ENCODE measurements around the gene SMCR8.
"Not testable (repeated sequence)": the region's sequence is repeated elsewhere in the genome, so short reads cannot be mapped to it uniquely, and the experiment has no call there.

The SMCR8 gene, protein sequence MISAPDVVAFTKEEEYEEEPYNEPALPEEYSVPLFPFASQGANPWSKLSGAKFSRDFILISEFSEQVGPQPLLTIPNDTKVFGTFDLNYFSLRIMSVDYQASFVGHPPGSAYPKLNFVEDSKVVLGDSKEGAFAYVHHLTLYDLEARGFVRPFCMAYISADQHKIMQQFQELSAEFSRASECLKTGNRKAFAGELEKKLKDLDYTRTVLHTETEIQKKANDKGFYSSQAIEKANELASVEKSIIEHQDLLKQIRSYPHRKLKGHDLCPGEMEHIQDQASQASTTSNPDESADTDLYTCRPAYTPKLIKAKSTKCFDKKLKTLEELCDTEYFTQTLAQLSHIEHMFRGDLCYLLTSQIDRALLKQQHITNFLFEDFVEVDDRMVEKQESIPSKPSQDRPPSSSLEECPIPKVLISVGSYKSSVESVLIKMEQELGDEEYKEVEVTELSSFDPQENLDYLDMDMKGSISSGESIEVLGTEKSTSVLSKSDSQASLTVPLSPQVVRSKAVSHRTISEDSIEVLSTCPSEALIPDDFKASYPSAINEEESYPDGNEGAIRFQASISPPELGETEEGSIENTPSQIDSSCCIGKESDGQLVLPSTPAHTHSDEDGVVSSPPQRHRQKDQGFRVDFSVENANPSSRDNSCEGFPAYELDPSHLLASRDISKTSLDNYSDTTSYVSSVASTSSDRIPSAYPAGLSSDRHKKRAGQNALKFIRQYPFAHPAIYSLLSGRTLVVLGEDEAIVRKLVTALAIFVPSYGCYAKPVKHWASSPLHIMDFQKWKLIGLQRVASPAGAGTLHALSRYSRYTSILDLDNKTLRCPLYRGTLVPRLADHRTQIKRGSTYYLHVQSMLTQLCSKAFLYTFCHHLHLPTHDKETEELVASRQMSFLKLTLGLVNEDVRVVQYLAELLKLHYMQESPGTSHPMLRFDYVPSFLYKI

DNA sequence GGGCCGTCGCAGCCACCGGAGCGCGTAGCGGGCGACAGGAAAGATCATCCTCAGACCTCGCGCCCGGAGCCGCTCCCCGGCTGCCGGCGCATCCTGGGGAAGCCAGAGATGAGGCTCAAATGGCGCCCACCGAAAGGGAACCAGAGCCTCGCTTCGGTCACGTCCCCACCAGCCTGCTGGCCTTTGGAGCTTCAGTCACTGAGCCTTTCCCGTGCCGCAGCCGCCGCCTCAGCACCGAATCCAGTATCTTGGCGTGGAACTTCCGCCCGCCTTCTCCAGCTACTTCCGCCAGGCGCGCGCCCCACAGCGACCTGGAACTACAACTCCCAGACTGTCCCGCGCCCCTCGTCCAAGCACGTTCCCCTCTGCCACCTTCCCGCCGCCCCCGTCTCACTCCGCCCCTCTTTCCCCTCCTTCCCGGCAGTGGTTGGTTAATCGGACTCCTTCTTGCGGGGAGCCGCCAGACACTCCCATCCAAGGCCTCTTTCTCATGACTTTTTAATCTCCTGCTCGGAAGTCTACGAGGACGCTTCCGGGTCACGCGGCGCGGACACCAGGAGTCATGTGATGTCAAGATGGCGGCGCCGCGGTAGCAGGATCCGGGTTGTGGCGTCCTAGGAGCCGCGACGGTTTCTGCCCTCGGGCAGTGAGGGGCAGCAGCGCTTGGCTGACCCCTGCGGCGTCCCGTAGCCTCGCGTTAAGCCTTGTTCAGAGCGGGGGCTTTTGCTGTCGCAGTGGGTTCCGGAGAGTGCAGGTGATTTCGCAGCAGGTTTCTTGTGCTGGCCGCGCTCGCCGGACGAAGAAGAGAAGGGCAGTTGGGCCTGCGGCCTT lies at the start of gene SMCR8, which contains the start of gene TOP3A:
Gene SMCR8 (plus strand): TSS at position 563 of the 831 bp plus-strand sequence. CDS start 497 bp downstream, outside the sequence.
Gene TOP3A (minus strand): TSS at position 264 of the 831 bp plus-strand sequence. CDS start 216 bp downstream, at position 48.
- peak; percentile 94 for DNase-seq (ENCODE audit: low read depth)

DNA sequence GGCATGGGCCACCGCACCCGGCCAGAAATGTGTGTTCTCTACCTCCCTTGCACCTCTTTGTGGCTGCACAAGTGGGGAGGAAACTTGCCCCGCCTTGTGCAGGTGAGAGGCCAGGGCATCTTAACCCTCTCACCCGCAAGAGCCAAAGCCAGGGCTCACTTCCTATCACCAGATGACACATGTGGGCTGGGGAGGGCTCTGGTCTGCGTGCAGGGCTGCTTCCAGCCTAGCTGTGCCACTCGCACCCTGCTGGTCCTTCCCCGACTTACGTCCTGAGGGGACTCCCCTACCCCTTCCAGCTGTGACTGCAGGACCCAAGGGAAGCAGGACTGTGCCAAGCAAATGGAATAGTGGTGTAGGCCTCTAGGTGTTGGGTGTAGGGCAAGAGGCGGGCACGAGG lies 47.7 kb upstream of the SMCR8 start:
- DNase-seq (ENCODE audit: low read depth) = no peak

DNA sequence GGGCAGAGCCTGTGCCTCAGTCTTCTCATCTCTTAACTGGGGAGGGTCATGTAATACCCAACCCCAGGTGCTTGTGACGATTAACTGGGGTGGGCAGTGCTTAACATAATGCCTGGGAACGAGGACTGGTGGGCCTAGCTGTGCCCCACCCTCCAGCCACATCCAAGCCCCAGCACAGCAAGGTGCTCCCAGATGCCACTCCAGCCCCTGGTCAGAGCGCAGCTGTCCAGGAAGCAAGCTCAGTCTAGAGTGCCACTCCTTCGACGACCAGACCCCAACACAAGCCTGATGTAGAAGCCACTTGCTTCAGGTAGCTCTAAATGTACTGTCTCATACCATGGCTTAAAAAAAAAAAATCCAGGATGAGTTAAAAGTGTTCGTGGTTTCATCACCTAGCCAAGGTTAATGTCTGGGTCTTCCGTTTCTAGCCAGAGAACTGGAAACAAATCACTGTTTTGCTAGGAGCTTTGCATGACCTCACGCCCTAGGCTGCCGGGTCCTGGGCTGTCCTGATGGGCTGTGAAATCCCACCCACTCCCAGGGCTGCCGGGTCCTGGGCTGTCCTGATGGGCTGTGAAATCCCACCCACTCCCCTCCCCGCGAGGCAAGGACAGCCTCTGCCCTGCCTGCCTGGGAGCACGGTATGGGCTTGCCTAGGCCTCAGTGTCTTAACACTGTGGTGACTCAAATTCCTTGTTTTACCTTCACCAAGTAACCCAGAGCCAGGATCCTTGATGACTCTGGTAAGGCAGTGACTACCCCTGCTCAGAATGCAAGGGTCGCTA lies 47.0 kb upstream of the SMCR8 start:
- no peak for DNase-seq (ENCODE audit: low read depth)

DNA sequence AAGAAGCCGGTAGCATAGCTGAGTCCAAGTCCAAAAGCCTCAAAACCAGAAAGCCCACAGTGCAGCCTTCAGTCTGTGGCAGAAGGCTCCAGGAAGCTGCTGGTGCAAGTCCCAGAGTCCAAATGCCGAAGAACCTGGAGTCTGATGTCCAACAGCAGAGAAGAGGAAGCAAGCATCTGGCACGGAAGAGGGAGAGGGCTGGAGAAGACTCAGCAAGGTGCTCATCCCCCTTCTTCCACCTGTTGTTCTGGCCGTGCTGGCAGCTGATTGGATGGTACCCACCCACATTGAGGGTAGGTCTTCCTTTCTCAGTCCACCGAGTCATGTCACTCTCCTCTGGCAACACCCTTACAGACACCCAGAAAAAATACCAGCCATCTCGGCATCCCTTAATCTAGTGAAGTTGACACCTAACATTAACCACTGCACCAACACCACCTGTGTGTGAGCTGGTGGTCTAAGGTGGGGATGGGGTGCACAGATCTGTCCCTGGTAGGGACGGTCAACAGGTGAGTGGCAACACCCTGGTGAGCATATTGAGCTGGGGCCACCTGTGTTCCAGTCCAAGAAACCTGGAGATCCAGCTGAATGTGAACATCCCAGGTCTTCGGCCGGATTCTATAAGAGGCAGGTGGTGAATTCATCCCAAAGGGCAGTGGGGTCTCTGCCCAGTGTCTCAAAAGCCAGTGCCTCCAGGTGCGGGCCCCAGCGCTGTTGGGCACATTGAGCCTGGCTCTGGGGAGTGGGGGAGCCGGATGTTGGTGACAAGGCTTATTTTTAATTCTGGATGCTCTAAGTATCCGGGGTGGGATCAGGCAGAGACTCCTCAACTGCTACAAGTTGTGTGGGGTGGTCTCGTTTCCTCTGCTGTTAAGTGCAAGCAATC lies 44.8 kb upstream of the SMCR8 start:
- DNase-seq (ENCODE audit: low read depth) = no peak

DNA sequence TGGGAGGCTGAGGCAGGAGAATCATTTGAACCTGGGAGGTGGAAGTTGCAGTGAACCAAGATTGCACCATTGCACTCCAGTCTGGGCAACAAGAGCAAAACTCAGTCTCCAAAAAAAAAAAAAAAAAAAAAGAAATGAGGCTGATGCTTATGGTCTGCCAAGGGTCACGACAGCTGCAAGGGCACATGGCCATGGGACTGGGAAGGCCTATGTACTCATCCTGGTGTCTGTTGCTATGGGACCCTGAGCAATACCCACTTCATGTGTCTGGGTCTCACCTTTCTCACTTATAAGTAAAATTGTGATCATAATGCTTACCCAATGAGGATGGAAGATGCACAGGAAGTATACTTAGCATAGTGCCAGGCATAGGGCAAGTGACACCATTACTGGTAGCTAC lies 38.0 kb upstream of the SMCR8 start:
- DNase-seq (ENCODE audit: low read depth) = no peak

DNA sequence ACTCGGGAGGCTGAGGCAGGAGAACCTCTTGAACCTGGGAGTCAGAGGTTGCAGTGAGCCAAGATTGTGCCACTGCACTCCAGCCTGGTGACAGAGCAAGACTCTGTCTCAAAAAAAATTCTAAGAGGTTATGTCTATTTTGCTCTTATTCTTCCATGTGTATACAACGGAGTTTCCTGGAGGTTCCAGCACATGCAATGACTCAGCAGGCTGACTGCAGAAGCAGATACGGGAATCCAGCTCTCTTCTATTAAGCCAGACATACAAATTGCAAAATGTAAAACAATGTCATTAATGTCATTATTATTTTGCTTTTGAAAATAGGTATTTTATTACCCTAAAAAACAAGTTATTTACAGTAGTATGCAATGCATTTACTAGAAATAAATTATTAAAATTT lies 36.2 kb upstream of the SMCR8 start:
- DNase-seq (ENCODE audit: low read depth) = no peak

DNA sequence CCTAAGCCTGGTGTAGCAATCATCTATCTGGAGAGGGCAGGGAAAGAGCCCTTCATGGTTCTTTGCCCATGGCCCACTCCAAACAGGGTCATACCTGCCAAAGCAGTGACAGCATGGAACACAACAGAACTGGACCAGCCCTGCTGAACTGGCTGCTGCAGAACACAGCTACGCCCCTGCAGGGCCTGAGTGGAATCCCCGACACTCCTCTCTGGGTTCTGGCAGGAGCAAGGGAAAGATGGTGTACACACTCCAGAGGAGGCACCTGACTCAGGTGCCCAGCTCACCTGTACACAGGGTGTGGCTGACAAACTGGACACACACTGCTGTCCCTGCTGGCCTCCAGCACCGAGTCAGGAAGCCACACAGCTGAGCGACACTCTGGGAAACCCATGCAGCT lies 34.8 kb upstream of the SMCR8 start:
- DNase-seq (ENCODE audit: low read depth) = no peak

DNA sequence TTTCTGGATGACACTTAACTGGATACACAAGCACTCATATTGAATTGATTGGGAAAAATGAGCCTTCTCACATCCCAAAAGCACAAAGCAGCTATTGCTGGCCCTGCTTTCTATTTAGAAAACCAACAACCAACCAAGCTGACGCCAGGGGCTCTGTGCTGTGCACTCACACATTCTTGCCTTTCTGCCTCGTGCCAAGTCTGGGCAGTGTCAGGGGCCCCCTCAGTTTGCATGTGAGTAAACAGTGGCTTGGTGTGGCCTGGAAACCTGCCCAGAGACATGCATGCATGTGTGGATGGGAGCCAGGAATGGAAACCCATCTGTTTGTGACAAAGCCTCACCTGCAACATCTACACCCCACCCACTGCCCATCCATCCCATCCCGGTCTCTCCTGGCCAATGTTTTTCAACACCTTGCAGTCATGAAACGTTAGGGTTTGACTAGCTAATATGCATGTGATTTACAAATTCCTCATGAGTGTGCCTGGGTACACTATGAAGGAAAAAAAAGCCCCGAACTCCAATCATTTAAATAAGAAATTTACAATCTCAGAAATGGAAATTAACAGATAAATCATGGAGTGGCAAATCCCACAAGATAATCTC lies 34.2 kb upstream of the SMCR8 start:
- DNase-seq (ENCODE audit: low read depth) = no peak

DNA sequence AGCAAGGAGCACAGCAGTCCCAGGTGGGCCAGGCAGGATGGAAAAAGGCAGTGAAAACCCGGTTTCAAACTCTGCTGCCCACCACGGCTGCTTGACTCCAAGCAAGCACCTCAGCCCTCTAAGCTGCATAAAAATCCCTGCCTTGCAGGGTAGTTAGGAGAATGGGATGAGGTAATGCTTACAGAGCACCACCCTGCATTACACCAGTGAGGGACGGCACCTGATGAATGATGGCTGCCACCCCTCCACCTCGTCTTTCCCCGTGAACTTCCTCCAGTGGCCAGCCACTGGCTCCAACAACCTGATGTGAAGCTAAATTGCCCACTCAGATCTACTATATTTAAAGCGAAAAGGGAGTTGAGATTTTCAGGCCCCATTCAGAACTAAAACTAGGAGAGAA lies 33.3 kb upstream of the SMCR8 start:
- no peak for DNase-seq (ENCODE audit: low read depth)

DNA sequence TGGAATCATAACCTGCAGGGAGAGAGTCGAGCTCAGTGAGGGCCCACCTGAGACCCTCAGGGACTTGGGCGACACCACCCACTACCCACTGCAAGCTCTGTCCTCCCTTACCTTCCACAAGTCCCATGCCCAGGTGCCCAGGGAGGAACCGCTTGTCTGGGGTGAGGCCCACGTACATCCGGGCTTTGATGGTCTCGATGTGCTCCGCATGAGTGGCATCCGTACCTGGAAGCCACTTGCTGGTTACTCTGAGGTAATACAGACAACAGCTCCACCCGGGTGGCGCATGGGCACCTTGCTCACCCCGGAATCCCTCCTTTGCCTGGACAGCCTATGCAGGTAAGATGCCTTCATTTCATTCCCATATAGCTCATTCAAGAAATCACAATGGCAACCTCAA lies 29.8 kb upstream of the SMCR8 start:
- DNase-seq (ENCODE audit: low read depth) = no peak

DNA sequence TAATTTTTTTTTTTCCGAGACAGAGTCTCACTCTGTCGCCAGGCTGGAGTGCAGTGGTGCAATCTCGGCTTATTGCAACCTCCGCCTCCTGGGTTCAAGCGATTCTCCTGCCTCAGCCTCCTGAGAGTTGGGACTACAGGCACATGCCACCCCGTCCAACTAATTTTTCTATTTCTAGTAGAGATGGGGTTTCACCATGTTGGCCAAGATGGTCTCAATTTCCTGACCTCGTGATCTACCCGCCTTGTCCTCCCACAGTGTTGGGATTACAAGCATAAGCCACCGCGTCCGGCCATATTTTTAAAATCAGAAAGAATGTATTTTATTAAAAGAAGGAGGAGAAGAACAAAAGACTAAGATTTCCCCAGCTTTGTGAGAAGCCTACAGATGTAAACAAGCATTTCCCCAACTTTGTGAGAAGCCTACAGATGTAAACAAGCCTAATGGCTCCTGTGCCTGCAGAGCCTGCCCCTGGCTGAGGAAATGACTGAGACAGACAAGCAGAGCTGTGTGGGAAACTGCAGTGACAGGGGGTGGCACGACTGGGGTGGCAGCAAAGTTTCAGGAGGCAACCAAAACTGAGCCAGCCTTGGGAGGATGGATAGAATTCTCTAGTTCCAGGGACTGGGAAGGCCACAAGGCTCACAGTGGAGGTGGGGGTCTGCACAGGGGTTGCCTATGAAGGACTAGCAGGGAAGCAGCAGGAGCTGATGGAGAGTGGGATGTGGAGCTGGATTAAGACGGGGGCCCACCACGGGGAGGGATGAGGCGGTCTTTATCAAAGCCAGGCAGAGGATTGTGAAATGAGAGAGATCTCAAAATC lies 23.2 kb upstream of the SMCR8 start:
- DNase-seq (ENCODE audit: low read depth) = no peak

DNA sequence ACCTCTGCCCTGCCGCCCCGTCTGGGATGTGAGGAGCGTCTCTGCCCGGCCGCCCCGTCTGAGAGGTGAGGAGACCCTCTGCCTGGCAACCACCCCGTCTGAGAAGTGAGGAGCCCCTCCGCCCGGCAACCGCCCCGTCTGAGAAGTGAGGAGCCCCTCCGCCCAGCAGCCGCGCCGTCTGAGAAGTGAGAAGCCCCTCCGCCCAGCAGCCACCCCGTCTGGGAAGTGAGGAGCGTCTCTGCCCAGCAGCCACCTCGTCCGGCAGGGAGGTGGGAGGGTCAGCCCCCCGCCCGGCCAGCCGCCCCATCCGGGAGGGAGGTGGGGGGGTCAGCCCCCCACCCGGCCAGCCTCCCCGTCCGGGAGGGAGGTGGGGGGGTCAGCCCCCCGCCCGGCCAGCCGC lies 17.0 kb upstream of the SMCR8 start:
- DNase-seq (ENCODE audit: low read depth) = not testable (repeated sequence)

DNA sequence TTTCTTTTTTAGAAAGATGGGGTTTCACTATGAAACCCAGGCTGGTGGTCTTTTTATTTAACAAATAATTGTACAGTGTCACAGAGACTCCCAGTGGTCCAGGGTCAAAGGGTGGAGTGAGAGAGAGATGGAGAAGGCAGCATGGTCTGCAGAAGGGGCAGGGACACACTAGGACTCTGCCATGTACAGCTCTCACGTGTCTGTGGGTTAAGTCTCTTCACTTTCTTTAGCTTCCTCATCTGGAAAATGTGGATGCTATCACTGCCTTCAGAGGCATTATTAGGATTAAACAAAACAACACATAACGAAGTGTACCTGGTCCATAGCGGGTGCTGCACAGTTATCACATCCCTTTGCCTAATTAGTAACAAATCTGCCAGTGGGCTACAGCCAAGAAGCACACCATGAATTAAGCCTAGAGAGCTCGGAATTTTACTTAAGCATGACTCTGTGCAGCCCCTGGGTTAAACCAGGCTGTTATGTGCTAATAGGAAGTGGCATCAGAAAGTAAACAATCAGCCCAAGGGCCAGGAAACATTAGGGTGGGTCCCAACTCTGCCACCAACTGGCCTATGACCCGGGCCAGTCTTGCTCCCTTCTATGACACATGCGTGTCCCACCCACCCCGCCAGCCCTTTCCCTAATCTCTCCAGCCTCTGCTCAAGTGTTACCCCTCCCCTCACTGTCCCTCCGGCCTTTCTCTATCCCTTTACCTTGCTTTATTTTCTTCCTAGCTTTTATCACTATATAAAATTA lies 14.2 kb upstream of the SMCR8 start:
- DNase-seq (ENCODE audit: low read depth) = no peak

DNA sequence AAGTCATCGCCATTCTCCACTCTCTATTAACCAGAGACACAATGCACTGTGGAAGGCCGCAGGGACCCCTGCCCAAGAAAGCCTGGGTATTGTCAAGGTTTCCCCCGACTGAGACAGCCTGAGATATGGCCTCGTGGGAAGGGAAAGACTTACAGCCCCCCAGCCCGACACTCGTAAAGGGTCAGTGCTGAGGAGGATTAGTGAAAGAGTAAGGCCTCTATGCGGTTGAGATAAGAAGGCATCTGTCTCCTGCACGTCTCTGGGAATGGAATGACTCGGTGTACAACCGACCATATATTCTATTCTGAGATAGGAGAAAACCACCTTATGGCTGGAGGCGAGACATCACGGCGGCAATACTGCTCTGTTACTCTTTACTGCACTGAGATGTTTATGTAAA lies 11.9 kb upstream of the SMCR8 start:
- DNase-seq (ENCODE audit: low read depth) = not testable (repeated sequence)

DNA sequence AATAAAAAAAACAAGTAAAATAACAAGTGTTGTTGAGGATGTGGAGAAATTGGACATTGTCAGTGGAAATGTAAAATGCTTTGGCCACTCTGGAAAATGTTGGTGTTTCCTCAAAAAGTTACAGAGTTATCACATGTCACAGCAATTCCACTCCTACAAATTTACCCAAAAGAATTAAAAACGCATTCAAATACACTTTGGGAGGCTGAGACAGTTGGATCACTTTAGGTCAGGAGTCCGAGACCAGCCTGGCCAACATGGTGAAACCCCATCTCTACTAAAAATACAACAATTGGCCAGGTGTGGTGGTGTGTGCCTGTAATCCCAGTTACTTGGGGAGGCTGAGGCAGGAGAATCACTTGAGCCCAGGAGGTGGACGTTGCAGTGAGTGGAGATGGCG lies 5.9 kb upstream of the SMCR8 start:
- no peak for DNase-seq (ENCODE audit: low read depth)

DNA sequence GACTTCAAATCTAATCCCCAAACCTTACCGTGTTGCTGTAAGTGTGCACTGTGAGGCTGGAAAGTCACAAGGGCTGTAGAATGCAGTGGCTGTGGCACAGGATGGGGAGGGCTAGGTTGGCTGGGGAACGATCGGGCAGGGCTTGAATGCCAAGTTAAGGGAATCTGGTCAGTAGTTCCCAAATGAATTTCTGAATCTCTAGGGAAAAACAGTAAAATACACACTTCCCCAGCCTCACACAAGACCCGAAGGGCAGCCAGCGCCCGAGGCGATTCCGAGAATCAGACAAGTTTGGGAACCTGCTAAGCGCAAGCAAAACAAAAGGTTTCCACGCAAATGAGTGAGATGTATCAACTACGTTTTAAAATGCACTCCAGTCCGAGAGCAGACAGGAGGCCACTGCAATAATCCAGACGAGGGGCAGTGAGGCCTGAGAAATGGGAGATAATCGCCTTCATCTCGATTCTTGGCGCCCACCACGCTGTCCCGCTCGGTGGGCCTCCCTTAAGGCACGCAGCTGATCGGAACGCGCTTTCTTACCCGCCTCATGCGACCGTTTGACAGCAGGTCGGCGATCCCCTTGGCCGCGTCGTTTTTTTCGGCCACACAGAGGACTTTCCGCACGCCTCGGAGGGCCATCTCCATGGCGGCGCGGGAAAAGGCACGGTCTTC lies 898 bp upstream of the SMCR8 start:
- no peak for DNase-seq (ENCODE audit: low read depth)

DNA sequence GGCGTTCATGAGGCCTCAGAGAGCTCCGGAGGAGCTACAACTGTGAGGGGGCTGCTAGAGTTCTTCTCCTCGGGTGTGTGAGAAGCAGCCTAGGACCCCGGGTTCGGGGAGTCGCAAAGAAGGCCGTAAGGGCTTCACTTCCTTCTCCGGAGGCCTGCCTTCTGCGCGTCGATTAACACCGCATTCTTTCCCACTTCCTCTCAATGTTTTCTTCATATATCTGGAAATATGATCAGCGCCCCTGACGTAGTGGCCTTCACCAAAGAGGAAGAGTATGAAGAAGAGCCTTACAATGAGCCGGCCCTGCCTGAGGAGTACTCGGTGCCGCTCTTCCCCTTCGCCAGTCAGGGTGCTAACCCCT lies 449 bp downstream of the SMCR8 start:
- no peak for DNase-seq (ENCODE audit: low read depth)

DNA sequence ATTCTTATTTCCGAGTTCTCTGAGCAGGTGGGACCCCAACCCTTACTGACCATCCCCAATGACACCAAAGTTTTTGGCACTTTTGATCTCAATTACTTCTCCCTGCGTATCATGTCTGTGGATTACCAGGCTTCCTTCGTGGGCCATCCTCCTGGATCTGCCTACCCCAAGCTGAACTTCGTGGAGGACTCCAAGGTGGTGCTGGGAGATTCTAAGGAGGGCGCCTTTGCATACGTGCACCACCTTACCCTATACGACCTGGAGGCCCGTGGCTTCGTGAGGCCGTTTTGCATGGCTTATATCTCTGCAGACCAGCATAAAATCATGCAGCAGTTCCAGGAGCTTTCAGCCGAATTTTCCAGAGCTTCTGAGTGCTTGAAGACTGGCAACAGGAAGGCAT lies 868 bp downstream of the SMCR8 start:
- no peak for DNase-seq (ENCODE audit: low read depth)
